Bone marrow (tissue), 2 donors: ENCODE measurements around the gene SLC6A13.
"Not testable (repeated sequence)": the region's sequence is repeated elsewhere in the genome, so short reads cannot be mapped to it uniquely, and the experiment has no call there.

Experiments used
- DNase-seq, 2 donors: peaks; one replicate each; lab custom pipeline; 2025; lab: John Stamatoyannopoulos, UW

The SLC6A13 gene

DNA sequence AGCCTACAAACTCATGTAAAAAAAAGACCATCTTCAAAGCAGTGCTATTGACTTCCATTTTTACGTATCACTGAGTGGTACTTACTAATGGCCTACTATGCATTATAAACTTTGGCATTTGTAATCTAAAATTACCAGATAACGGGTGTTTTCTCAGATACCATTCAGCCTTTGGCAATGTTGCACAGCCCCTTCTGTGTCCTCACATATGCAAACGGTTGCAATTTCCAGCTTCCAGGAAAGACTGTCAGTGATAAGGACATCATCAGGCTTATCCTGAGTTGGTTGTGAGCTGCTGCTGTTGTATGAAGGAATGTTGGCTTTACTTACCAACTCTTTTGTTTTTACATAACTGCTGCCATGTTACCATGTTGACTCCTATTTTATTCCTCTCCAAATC, 1.6 kb upstream of the SLC6A13 start:
- DNase-seq, result no peak

DNA sequence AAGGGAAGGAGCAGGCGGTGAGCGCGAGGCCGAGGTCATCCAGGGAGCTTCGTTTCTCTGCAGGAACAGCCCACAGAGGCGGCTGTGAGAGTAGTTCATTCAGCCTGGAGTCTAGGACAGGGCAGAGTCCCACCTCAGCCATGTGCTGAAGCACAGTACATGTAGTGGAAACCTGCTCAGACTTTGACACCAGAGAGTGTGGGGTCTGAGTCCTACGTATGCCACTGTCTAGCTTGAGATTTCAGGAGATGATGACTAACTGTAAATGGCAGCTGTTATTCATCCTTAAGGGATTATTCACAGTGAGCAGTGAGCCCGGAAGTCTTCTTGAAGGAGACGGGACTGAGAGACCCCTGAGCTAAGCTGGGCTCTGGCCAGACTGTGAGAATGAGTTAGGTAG, 938 bp upstream of the SLC6A13 start:
- no peak for DNase-seq

DNA sequence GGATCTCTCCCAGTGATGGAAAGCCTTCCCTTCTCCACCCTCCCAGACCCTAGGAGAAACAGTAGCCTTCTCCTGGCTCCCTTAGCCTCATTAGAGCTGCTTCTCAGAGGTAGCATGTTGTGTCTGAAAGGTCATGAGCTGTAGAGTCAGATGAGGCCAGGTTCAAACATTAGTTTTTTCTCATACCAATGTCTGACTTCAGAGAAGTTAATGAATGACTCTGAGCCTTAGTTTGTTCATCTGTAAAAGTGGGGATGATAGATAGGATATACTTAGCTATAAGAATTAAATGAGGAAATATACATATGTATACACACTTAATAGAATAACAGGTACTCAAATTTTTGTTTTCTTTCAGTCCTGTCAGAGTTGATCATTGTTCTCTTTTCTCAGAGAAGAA, 523 bp downstream of the SLC6A13 start:
- no peak for DNase-seq

DNA sequence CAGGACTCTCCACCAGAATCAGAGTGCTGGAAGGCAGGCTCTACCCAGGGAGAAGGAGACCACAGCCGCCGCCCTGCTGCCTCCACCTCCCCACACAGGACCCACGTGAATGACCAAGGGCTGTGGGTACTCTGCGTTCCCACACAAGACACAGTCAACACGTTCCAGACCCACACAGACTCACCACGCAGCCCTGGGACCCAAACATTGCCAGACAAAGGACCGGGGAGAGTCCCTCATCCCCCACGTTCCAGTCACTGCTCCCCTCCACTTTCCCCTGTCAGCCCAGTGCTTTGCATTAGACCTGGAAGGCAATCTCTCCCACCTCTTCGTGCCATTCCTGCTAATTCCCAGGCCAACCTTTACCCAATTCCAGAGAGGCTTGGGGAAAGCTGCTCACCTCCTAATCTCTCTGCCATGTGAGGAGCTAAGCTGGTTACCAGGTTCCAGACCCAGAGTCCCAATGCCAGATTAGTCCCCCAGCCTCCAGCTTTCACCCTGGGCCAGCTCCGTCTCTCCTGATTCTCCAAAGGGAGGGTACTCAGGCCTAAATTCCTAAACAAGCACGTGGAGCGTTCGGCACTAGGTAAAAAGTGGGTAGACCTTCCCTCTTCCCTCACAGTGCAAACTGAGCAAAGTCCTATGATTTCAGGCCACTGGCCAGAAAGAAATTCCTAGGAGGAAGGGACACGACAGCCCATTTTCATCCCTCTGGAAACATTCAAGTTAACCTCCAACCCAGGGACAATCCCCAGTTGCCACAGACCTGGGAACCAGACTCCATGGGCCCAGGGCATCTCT, 4.9 kb downstream of the SLC6A13 start:
- no peak for DNase-seq

DNA sequence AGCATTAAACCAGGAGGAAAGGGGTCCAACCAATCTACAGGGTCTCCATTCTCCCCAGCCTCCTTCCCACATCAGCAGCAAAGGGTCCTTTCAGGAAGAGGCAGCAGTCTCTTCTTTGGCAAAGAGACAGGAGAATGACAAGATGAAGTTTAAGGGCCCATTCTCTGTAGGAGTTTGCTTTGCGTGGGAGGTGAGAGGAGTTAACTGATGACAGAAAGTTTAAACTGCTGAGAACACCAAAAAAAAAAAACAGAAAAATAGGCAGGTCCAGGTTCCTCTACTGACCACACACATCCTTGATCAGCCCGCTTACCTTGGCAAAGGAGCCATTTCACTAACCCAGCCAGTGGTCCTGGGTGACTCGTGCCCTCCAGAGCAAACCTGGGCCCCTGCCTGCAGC, 5.7 kb downstream of the SLC6A13 start:
- no peak for DNase-seq

DNA sequence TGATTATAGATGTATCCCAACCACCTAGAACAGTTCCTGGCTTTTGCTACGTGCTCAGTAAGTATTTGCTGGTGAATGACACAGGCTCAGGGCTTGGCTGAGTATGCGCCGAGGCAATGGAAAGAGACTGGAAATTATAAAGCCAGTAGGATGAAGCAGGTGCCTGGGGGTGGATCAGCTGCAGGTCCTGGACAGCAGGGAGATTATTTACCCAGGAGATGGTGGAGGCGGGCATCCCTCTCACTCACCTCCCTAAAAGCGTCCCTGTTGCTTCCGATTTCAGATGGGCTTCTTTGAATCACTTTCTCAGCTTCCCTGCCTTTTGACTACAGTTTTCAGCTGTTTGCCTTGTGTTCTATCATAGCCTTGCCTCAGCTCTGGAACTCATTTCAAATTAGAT, 6.4 kb downstream of the SLC6A13 start:
- DNase-seq, result no peak

DNA sequence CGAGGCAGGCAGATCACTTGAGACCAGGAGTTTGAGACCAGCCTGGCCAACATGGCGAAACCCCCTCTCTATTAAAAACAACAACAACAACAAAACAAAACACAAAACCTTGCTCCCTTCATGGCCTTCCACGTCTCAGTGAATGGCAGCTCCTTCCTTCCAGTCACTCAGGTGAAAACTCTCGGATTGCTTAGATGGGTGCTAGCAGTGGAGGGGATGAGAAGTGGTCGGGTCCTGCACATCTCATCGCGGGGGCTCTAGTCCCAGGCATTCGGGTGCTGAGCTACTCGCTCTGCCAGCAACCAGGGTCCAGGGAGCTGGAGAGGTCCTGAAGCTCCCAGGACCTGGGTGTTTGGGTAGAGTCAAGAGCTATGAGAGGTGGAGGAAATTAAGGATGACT, 7.7 kb downstream of the SLC6A13 start:
- no peak for DNase-seq

DNA sequence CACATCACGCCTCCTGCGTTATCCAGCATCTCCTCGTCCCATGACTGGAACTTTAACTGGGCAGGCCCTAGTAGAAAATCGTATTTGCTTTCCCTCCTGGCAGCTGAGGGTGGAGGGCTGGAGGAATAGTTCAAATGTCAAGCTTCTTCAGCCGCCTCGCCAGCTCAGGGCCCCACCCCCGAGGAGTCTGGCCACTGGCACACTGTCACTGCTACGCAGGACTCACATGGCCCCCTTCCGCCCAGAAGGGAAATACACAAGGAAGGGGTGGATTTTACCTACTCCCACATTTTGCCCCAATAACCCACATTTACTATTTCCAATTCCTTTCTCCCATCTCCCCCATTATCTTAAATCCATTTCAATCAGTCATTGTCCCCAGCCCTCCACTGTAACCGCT, 8.6 kb downstream of the SLC6A13 start:
- no peak for DNase-seq

DNA sequence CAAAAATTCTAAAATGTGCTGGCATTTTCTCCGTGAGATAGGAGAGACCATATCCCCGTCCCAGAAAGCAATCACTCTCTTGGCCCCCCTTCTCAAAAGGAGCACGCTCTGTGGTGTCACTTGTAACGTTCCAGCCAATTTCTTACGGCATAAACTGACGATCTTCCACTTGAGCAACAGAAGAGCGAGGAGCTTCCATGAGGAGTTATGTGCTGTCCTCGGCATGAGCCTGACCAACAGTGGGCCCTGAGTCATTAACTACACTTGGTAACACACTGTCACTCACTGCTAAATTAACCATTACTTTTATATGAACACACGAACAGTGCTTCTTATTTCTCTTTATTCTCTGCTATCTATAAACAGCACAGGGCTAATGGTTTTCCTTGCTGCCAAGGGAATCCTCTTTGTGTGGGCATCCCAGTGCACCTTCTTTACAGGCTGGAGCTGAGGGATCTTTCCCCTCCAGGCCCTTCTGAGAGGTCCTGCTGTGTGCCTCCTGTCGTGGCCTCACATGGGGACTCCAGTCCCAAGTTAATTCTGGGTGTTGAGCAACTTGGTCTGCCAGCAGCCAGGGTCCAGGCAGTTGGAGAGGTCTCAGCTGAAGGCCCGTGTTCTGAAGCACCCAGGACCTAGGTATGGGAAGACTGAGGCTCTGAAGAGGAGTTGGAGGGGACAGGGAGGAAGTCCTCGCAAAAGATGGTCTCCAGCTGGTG, 9.4 kb downstream of the SLC6A13 start:
- no peak for DNase-seq

DNA sequence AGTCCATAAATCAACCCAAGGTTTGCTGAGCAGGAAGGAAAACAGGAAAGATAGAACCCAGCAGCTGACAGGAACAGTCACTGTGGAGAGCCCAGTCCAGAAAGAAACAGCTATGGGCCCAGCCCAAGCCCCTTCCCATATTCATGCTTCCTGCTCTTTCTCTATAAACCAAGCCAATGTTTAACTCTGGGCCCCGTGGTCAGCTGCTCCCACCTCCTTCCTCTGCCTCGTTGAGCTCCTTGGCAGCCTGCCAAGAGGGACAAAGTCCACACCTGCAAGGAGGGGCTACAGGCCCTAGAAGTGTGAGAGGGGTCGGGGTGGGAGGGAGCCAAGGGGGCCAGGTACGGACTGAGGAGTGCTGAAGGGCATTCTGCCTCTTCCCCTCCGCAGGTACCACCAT, 10.0 kb downstream of the SLC6A13 start:
- DNase-seq, result no peak

DNA sequence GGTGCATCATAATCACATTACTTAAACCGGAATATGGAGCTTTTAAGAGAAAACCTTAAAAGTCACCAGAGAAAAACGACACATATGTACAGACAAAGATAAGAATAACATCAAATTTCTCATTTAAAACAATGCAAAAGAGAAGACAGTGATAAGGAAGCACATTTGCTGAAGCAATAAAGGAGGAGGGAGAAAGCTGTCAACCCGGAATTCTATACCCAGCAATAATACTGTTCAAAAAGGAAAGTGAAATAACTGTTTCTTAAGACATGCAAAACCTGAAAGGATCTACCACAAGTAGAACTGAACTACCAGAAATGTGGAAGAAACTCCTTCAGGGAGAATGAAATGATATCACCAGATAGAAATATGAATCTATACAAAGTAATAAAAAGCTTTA, 15.4 kb downstream of the SLC6A13 start:
- no peak for DNase-seq

DNA sequence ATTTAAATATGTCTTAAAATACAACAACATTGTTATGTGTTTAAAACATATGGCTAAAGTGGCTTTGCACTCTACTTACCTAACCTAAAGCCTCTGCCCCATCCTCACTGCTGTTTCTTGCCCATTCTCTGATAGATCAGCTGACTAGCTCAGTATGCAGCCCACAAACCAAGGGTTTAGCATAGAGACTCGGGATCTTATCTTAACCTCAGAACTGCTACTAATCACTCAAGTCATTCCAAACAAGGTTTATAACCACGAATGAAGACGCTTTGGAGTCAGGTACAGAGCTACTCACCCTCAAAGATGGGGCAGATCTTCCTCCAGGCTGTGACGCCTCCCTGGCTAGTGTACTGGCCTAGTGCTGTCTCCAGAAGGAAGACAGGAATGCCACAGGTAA, 19.3 kb downstream of the SLC6A13 start:
- no peak for DNase-seq

DNA sequence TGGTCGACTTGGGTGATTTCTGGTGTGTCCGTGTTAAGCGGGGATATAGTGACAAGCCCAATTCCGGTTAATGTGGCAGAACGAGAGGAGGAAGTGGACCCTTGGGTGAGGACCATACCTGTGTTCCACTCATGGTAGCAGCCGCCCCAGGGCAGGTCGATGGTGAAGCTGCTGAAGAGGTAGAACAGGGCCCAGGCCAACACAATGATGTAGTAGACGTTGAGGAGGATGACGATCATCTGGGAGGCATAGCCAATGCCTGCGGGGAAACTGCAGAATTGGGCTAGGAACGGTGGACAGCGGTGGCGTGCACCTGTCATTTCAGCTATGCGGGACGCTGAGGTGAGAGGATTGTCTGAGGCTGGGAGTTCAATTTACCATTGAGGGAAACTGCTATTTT, 20.1 kb downstream of the SLC6A13 start:
- DNase-seq, result no peak

DNA sequence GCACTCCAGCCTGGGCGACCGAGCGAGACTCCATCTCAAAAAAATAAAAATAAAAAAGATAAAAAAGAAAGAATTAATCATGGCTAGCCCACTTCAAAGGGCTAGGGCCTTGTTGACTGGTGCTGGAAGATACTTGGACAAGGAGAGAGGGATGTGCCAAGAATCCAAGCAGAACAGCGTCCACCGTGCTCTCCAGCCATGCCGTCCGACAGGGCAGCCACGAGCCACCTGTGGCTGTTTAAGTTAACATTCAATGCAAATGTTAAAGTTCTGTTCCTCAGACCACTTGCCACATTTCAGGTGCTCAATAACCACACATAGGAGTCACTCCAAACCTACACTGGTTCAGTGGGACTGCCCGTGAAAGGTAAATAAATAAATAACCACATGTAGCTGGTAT, 21.4 kb downstream of the SLC6A13 start:
- no peak for DNase-seq

DNA sequence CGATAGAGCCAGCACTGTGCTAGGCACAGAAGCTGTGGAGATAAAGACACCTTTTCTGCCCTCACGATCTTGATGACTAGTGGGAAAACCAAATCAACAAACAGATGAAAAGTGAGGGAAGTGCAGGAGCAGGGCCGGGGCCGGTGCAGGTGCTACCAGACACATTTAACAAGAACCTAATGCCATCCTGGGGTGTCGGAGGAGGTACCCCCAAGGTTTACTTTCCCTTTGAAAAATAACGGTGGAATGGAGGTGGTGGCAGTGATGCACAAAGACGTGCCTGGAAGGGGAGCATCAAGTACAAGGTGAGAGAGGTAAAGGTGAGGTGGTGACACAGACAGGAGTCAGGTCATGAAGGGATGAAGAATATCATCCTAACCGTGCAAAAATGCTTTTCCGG, 22.1 kb downstream of the SLC6A13 start:
- DNase-seq, result no peak

DNA sequence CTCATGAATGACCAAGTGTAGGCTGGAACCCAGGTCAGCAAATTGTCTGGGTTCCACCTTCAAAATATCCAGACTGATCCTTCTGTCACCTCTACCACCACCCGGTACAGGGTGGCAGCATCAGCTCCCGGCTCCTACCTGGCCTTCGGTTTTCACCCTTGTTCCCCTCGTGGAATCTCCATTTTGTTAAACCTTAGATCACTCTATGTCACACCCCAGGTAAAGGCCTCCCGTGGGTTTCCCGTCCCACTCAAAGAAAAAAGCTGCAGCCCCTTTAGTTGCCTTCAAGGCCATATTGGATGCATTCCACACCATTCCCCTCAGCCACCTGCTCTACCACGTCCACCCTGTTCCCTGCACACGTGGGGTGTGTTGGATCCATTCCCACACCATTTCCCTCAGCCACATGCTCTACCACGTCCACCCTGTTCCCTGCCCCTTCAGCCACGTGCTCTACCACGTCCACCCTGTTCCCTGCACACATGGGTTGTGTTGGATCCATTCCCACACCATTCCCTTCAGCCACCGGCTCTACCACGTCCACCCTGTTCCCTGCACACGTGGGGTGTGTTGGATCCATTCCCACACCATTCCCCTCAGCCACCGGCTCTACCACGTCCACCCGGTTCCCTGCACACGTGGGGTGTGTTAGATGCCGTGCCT, 23.8 kb downstream of the SLC6A13 start:
- DNase-seq, result no peak

DNA sequence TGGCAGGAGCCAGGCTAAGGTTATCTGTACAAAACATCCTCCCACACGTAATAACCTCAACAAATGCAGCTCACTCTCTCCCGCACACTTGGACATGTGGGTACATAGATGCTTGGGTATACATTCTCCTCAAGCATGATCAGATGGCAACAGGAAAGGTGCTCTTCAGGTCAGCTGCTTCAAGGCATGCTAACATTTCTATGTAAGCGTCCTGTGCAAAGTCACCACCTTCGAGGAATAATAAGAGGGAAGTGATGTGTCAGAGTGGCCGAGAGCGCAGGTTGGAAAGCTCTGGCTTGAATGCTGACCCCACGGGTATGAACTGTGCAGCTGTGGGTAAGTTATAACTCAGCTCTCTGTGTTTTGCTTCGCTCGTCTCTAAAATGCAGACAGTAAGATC, 24.5 kb downstream of the SLC6A13 start:
- no peak for DNase-seq

DNA sequence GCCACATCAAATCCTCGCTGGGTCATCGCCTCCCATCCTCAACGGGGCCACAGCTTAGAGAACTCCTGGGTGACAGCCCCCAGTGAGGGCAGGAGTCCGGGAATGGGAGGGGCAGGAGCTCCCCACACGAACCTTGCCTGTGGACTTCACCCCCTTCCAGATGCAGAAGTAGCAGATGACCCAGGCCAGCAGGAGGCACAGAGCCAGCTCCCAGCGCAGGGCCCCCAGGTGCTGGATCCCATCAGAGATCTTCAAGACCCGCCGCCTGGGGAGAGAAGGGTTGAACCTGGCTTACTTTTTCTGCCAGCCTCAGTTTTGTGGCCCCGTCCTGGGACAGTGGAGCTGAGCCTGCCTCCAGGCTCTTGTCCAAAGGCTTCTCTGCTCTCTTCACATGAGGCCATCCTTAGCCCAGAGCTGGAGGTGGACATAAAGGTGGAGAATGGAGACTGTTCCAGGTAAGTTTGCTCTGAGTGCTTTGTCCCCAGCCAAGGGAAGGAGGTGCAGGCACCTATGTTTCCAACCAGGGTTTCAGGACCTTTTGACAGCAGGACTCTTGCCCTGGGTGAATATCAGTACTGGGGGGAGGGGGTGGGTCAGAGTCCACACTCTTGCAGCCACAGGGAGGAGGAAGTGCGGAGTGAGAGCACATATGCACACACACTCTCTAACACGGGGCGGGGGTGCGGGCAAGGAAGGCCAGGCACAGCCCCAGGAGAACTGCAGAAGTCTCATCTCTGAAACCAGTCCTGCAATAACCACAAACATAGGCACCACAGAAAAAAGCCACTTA, 25.4 kb downstream of the SLC6A13 start:
- DNase-seq, result no peak

DNA sequence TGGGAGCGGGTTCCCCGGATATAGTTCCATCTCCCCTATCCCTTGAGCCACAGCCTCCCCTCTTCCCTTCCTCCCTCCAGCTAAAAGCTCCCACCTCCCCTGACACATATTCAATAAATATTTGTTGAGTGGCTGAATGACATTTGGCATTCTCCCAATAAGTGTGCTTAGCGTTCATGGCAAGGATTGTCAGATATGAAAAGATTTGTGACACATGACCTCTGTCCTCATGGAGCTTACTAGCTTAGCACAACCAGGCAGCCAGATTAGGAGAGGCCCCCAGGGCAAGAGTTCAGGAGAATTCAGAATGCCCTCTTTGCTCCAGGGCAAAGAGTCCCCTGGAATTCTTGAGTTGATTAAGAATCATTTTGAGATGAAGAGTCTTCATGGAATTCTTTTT, 26.2 kb downstream of the SLC6A13 start:
- DNase-seq, result no peak

DNA sequence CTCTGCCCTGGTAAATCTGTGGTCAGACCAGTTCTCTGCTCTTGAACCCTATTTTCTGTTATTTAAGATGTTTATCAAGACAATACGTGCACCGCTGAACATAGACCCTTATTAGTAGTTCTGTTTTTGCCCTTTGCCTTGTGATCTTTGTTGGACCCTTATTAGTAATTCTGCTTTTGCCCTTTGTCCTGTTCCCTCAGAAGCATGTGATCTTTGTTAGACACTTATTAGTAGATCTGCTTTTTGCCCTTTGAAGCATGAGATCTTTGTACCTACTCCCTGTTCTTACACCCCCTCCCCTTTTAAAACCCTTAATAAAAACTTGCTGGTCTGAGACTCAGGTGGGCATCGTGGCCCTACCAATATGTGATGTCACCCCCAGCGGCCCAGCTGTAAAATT, 26.7 kb downstream of the SLC6A13 start:
- DNase-seq, result not testable (repeated sequence)

DNA sequence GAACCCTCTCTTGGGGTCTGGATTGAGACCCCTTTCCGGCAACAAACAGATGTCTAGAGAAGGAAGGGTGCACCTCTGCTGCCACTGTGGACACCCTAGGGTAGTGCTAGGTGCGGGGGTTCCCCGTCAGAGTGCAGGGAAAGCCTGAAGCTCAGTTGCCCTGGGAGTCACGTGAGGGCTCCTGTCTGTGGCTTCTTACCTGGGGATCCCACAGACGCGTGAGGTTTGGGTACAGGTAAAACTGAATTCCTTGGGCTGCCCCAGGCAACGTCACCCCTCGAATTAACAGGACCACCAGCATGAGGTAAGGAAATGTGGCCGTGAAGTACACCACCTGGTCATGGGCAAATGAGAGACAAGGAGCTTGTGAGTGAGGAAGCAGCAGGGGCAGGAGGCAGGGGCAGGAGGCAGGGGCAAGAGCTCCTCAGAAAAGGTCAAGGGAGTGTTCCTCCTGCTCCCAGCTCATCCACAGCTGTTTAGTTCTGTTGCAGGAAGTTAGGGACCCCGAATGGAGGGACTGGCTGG, 27.7 kb downstream of the SLC6A13 start:
- DNase-seq, result no peak

DNA sequence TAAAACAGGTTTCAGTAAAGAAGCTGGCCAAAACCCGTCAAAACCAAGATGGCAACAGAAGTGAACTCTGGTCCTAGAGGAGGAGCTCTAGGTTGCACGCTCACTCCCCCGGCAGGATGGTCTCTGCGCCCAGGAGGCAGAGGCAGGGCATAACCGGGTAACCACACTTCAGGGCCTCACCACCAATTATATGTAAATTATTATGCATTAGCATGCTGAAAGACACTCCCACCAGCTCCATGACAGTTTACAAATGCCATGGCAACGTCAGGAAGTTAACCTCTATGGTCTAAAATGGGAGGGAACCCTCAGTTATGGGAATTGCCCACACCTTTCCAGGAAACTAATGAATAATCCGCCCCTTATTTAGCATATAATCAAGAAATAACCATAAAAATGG, 28.6 kb downstream of the SLC6A13 start:
- no peak for DNase-seq
